NCI-H748 (cell line): ENCODE measurements around the gene MCTP1.

Source experiments
- DNase-seq: peaks from one replicate; lab custom pipeline; 2025; ENCODE audit not compliant: unreplicated experiment; lab: John Stamatoyannopoulos, UW

Gene MCTP1

DNA sequence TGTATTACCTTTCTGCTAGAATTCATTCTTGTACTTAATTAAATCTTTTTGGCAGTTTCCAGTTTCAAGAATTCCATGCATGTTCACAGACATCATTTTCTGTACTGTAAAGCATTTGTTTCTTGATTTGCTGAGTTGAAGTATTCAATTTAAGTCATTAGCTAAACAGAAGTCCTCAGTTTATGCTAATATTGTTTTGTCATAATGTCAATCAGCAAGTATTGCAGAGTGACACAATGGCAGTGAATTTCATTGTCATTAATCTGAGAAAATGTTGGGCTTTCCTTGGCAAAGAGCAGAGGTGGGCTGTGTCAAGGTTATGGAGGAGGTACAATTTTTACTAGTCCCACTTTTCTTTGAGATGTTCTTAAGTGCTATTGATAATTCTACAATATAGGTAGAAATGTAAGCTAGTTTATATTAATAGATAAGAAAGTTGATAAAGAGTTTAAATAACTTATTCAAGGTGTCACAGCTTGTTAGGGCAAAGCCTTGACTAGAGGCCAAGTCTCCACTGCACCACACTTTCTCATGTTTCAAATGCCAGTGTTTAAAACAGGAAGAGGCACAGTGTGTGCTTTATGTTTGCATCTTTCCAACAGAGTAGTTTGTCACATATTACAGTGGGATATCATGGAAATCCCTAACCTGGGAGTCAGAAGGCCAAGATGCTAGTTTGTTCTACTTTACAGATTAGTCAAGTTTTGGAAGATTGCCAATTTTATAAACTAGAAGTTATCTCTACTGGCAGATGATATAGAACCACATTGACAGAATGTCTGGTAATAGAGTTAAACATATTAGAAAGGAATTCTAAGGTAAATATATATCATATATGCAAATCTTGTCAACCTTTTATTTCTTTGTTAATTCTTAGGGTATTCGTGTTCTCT, 610.2 kb downstream of the MCTP1 start:
- DNase-seq, result peak; percentile 8

DNA sequence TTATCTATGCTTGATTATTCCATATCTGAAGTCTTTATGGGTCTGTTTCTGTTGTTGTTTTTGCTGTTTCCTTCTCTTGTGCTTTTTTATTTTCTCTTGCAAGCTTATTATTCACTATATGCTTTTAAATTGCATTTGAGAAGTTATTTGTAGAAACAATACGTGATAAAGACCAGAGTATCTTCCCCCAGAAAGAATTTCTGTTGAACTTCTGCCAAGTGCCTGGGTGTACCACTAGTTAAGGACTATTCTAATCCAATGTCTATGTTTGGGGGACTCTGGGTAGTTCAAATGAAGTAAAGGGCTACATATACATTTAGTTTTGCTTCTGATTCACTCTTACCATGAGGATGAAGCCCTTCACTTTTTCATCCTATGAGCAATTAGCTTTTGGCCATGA, 612.1 kb downstream of the MCTP1 start:
- no peak for DNase-seq

DNA sequence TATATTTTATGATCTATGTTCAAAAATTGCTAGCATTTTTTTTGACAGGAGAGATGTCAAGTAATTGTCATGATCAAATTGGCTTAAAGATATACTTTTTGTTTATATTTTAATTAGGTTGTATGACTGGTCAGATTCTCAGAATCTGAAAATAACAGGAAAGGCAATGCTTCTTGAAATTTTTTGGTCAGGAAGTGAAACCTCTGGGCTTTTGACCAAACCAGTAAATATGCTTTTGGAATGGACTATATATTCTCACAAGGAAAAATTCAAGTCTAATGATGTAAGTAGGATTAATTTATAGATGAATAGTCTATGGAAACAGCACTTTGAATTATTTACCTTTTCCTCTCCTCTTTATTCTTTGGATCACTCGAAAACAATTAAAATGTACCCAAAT, 614.2 kb downstream of the MCTP1 start:
- DNase-seq, result no peak

DNA sequence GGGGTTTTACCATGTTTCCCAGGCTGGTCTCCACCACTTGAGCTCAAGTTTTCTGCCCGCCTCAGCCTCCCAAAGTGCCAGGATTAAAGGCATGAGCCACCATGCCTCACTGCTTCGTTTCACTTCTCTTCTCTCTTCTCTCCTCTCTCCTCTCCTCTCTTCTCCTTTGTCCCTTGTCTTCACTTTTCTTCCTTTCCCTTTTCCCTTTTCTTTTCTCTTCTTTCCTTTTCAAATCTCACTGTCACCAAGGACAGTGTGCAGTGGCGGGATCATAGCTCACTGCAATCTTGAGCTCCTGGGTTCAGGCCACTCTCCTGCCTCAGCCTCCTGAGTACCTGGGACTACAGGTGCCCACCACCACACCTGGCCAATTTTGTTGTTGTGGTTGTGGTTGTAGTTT, 617.0 kb downstream of the MCTP1 start:
- DNase-seq, result no peak

DNA sequence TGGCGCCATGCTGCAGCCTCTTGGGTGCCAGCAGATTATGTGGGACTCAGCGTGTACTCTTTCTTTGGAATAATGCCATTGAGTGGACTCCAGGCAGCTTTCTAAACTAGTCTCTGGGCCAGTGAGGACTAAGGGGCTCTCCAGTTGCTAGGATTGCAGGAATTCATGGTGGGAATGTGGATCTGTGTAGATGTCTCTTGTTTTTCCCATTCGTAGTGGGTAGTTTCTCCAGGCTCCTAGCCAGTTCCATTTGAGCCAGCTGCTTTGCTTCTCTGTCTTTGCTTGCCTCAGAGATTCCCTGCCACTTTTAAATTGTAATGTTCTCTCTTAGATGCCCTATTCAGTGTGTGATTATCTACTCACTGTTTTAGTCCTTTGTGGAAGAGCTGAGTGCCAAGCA, 623.8 kb downstream of the MCTP1 start:
- no peak for DNase-seq

DNA sequence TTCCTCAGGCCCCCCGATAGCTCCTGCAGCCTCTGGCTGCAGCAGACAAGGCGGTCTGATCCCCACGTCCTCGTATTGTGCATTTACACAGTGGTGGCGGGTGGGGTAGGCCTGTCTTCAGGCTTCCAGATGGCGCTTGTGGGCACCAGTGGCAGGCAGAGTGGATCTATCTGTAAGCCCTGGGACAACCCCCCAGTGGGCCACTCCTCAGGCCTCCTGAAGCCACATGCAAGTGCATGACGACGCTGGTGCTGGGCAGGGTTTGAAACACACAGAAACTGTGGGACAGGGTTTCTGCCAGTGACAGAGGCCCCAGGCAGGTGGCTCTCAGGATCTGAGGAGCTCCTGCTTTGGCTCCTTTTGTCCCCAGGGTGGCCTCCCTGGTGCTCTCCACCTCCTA, 624.4 kb downstream of the MCTP1 start:
- DNase-seq, result no peak

DNA sequence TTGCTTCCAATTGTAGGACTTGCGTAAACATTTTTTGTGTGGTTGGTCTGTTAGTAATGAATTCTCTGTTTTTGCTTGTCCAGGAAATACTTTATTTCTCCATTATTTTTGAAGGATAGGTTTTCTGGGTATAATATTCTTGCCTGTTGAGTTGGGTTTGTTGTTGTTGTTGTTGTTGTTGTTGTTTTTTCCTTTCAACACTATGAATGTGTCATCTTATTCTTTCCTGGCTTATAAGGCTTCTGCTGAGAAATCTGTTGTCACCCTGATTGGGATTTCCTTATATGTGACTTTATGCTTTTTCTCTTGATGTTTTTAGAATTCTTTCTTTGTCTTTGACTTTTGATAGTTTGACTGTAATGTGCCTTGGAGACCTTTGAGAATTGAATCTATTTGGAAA, 626.6 kb downstream of the MCTP1 start:
- DNase-seq, result no peak
